HG03066 (cell line): ENCODE results near the gene ALG2.
A peak's percentile ranks its signal among the peaks of the same experiment; 100 is the strongest.

ENCODE experiments used
- ATAC-seq: cut with Tn5 transposase; IDR thresholded peaks from one replicate; pipeline ENCODE4 v1.9.1; 2021; ENCODE audit warnings: low read depth; ENCODE audit not compliant: unreplicated experiment

ALG2 gene, protein sequence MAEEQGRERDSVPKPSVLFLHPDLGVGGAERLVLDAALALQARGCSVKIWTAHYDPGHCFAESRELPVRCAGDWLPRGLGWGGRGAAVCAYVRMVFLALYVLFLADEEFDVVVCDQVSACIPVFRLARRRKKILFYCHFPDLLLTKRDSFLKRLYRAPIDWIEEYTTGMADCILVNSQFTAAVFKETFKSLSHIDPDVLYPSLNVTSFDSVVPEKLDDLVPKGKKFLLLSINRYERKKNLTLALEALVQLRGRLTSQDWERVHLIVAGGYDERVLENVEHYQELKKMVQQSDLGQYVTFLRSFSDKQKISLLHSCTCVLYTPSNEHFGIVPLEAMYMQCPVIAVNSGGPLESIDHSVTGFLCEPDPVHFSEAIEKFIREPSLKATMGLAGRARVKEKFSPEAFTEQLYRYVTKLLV

DNA sequence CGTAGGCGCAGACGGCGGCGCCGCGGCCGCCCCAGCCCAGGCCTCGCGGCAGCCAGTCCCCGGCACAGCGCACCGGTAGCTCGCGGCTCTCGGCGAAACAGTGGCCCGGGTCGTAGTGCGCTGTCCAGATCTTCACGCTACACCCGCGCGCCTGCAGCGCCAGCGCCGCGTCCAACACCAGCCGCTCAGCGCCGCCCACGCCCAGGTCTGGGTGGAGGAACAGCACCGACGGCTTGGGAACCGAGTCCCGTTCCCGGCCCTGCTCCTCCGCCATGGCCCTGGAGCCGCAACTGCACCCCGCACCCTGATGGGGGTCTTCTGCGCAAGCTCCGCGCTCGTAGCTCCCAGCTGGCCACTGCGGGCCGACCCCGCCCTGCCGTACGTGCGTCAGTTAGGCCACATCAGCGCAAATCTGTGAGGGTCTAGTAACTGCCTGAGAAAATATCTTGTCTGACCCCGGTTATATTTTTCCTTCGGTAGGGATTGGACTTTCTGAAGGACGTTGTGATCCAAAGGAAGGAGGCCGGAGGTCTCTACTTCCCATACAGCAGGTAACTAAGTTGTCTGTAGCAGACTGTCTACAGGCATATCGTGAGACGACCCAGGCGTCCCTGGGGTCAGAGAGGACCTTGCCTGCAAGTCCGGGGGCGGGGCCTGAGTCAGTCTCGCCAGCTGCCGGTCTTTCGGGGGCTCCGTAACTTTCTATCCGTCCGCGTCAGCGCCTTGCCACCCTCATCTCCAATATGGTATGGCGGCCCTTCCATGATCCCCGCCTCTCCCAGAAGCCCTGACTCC, at the start of gene ALG2, which contains the start of gene SEC61B:
ALG2 (minus strand) TSS at position 322 of the 795 bp plus-strand sequence; CDS start at position 274, 48 bp downstream.
SEC61B (plus strand) TSS at position 662 of the 795 bp plus-strand sequence; CDS start at position 744, 82 bp downstream.
- ATAC-seq = peak; percentile 94

DNA sequence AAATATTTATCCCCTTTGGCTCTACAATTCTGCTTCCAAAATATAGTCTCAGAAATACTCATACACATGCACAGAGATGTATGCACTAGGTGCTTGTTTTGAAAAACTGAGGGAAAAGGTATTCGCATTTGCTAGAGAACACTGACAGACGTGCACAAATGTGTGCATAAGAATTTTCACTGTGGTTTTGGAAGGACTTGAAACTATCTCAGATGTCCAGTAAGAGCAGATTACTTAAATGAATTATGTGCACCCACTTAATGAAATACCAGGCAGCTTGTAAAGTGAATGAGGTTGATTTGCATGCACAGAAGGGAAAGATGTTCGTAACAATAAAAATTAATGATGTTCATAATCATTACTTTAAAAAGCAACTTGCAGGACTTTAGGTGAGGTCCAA, 48.7 kb upstream of the ALG2 start:
- ATAC-seq = no peak

DNA sequence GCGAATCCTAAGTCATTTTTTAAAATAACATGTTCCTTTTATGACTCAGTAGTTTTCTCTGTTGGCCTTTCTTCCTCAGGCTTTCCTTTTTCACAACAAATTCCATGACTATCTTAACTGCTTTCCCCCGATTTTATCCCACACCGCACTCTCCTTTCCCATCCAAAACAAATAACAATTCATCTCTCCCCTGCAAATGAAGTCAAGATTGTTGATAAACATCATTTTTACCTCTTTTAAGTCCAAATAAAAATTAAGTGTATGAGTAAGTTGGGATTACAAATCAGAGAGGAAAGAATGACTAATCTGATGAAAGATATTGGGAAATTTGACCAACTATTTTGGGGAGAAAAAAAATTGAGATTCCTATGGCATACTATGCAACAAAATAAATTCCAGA, 47.7 kb upstream of the ALG2 start:
- ATAC-seq = no peak

DNA sequence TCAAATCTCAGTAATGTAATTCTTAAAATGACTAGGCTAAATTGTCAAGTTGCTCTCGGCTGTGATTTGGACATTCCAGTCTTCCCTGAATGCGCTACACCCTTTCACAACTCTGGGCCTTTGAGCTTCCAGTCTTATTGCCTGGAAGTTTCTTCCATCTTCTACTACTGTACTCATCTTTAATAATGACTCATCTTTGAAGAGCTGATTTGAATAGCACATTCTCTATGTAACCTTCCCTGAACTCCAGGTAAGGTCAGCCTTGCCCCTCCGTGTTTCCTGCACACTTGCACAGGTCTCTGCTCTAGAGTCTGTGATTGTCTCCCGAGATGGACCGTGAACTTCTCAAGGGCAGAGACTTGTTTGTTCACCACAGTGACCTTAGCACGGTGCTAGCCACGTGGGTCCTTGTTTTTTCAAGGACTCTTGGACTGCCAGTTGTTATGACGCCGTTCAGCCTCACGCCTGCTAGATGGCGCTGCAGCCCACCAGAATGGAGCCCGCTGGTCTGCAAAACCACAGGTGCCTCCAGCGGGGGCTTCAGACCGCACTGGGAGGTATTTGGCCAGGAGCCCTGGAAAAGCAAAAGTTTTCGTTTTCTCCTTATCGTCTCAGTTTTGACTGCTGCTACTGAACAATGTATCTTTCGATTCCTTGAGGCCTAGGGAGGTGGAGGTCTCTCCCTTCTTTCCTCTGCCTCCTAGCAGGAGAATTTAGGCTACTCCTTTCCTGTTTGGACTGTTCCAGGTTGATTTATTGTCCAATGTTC, 44.7 kb upstream of the ALG2 start:
- peak; percentile 59 for ATAC-seq

DNA sequence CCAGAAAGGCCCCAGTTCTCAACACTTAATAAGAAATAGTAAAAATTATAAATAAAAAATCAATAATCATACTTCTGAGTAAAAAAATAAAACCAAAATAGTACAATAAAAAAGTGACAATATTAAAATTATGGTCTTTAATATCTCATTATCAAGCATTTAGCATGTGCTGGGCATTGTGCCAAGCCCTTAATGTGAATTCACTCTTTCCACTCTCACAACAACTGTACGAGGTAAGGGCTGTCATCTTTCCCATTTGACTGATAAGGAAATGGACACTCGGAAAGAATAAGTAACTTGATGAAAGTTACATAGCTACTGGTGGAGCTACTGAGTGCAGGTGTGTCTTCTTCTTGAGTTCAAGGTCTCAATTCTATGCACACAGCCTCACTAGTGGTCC, 43.9 kb upstream of the ALG2 start:
- ATAC-seq = no peak

DNA sequence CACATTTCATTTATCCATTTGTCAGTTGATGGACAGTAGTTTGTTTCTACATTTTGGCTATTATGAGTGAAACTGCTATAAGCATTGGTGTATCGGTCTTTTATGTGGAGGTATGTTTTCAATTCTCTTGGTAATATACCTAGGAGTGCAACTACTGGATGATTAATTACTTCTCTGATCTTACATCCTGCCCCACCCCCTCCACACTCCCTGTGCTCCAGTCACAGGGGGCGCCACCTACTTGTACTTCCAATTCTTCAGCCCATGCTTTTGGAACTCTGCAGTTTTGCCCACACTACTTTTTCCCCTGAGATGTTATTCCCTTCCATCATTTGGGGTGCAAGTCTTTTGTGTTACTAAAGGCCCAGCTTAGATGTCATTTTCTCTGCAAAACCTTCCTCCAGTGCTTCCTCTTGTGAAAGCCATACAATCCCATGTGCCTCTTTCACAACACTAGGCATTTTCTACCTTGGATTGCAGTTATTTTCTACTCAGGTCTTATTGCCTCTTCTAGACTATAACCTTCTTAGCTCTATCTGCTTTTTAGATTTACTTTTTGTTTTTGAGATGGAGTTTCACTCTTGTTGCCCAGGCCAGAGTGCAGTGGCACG, 42.4 kb upstream of the ALG2 start:
- ATAC-seq = no peak

DNA sequence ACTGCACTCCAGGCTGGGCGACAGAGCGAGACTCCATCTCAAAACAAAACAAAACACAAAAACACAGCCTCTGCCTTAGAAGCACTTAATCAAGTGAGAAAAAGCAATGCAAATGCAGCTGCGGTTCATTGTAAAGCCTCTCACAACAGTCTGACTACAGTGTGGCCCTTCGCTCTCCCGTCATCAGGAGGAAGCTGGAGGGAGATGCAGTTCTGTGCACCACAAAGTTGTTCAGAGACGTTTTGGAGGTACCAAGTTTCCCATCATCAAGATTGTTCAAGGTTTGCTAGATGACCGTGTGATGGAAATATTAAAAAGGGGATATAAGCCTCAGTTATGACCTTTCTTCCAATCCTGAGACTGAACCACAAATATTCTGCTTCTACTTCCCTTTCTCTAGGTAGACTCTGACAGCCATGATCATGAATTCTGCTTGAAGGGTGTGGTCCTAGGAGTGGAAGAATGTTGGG, 41.2 kb upstream of the ALG2 start:
- peak; percentile 43 for ATAC-seq

DNA sequence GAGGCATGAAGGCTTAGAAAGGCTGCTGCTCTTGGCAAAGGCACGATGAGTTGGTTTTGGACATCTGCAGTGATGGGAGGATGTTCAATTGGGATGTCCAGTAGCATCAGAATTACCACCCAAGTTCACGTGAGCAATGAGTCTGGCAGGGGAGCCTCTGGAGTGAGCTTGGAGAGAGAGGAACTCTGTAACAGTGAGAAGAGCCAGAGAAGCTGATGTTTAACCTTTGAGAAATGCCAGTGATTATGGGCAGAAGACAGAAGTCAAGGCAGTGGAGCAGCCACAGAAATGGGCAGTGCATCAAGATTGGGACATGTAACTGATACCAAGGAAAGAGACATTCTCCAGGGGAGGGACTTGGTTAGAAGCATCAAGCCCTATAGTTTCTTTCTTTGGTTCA, 40.2 kb upstream of the ALG2 start:
- no peak for ATAC-seq

DNA sequence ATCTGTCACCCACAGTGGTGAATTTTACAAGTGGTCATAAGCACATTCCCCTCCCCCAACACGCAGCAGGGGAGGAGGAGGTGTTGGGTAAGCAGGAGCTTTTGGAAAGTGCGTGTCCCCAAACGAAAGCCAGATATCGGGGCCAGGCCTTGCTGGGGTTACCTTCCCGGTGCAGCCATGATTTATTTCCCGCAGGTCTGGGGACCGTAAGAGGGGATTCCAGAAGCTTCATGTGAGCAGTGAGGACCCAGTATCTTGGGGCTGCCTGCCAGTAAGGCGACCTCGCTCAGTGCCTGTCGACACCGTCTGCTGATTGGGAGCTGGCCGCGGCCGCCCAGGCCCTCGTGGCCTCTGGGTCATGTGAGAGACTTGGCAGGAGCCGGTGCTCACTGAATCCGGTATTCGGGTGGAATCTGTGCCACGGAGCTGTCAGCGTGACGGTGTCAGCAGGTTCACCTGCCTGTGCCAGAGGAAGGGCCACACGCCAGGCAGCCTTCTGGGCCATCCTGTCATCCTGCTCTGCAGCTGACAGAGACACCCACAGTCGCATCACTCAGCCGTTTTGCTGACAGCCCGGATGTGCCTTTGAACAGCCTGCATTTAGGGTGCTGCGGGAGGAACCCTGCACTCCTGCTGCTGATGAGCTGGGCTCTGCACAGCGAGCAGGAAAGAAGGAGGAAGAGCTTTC, 37.6 kb upstream of the ALG2 start:
- peak; percentile 65 for ATAC-seq

DNA sequence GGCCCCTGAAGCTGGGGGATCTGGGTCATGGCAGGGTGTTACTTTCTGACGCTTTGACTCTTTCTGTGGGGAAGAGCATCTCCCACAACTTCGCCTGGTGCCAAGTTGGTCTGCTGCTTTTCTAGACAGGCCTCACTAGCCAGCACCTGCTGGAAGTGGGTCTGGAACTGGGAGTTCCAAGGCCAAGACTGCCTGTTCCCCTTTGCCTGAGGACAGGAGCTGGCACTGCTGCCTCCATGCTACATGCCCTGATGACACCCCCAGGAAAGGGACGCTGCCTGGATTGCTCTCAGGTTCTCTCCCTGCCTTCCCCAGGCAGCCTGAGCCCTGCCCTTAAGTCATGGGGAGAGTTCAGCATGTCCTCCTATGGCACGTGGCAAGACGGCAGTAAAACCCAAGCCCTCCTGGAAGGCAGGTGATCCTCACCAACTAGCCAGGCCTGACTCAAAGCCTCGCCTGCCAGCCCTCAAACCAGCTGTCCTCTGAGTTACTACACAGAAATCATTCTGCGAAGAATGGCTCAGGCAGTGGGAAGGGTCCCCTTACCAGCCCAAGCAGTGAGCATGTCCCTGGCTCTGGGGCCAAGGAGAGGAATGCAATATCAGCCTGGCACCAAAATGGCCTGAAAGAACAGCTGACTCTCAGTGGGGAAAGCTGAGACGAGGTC, 36.1 kb upstream of the ALG2 start:
- ATAC-seq = no peak

DNA sequence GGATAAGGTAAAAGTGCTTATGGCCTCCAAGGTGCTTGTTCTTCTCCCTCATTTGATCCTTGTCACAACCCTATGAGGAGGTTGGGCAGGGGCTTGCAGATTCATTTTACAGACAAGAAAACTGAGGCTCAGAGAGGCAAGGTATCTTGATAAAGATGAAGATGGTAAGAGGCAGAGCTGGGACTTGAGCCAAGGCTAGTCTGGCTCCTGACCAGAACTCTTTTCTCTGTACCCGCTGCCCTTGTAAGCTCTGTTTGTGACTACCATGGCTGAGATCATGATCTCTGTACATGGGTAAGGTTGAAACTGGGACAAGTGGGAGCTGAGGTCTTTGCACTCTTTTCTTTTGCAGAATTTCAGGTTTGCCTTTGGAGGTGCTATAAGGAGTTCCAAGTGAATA, 33.9 kb upstream of the ALG2 start:
- ATAC-seq = no peak

DNA sequence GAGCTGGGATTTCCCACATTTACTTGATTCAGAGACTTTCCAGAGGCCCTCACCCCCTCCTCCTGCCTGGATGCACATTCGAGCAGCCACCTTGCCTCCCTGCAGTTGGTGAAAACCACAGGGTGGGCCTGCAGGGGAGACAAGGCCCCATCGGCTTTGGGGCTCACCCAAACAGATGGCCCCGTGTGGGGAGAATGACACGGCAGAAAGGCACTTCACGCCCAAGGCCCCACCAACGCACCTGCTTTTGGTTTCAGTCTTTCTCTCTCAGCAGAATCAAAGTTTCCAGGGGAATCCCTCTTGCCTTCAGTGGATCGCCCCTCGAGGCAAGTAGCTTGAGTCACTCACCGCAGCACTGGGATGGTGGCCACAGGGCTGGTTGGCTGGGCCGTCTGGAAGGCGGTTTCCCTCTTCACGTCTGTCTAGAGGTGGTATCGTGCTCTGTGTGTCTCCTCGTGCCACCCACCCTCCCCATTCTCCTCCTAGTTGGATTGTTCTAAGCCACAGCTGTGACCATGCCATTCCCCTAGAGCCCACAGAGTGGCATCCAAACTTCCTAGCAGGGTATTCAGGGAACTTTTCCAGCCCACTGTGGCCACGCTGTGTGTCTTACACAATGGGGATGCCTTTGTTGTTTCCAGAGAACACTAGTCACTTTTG, 32.2 kb upstream of the ALG2 start:
- ATAC-seq = peak; percentile 88

DNA sequence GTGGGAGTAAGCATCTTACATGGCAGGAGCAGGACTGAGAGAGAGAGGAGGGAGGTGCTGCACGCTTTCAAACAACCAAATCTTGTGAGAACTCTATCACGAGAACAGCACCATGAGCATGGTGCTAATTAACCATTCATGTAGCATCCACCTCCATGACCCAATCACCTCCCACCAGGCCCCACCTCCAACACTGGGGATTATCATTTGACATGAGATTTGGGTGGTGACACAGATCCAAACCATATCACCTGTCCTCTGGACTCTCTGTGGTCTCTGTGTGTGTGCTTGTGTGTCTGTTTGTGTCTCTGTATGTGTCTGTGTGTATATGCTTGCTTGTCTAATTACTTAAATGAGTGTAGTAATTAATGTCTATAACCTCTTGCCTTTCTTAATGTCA, 31.4 kb upstream of the ALG2 start:
- no peak for ATAC-seq

DNA sequence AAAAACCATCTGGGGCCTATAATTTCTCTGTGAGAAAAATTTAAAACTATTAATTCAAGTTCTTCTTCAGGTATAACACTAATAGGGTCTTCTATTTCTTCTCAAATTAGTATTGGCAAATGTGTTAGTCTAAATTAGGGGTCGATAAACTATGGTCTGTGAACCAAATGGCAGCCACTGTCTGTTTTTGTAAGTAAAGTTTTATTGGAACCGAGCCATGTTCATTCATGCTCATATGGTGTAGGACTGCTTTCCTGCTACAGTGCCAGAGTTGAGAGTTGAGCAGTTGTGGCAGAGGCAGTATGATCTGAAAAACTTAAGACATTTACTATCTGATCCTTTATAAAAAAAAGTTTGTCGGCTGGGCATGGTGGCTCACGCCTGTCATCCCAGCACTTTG, 29.4 kb upstream of the ALG2 start:
- no peak for ATAC-seq

DNA sequence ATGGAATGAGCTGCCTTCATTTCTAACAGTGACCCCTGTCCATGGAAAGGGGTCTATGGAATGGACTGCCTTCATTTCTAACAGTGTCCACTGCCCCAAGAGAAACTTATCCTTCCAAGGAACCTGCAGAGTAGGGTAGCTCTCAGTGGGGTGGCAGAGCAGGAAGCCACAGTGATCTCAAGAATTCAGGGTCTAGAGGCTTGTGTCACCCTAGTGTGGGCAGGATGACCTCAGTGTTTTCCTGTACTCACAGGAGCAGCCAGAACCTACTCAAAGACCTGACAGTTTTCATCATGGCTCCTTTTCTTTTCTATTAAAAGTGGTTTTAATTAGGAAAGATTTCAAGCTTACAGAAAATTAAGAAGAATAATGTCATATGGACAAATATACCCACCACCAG, 27.9 kb upstream of the ALG2 start:
- no peak for ATAC-seq

DNA sequence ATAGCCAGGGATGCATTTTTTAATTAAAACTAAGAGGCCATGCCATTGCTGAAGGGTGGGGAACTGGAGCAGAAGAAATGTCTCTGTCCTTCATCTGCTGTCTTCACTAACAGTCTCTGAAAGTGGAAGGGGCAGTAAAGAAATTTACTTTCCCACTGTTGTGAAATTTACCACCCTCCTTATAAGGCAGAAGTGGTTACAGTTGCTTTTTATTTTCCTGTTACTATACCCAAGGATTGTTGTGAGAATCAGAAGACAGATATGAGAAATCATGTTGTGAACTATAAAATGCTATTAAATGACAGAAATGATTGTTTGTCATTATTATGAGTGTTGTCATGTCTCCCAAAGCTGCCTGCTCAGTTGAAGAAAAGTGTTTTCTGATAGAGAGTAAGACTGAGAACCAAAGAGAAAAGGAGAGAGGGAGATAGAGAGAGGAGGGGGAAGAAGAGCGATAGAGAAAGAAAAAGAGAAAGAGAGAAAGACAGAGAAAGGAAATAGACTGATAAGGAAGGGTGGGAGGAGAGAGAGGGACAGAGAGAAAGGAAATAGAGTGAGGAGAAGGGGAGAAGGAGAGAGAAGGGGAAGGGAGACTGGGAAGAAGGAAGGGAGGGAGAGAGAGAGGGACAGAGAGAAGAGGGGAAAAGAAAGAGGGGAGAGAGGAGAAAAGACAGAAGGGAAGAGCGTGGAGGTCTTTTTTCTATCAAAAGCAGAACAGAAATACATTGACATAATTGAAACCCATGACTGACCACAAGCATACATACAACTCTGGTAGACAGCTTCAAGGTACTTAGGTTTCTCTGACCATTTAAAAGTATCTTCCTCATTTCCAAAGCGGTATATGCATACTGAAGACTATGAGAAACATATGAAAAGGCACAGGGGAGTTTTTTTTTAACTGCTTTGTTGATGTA, 22.9 kb upstream of the ALG2 start:
- peak; percentile 92 for ATAC-seq

DNA sequence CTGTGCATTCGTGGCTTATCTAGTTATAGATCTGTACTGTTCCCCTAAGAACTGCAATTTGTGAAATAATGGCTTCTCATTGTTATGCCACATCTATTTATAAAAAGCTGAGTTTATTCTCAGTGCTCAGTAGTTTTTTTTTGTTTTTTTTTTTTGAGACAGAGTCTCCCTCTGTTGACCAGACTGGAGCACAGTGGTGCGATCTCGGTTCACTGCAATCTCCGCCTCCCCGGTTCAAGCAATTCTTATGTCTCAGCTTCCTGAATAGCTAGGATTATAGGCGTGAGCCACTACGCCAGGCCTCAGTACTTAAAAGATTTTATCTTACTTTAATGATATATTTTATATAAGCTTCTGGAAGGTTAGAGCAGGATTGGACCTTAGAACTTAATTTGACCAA, 19.4 kb upstream of the ALG2 start:
- ATAC-seq = no peak
